RWPE2 (cell line): ENCODE measurements around the gene RBM8A.

Experiments used
- ATAC-seq: fragments of 200-7000 bp; cut with Tn5 transposase; 3 replicates; pipeline ENCODE4 v1.9.1; 2021; ENCODE audit warnings: low read depth
- DNase-seq: peaks from one replicate; pipeline ENCODE4 v3.0.0-alpha.2; 2020; ENCODE audit warnings: low spot score
- H3K27ac ChIP-seq: fragments of 450-650 bp; 2 replicates; pipeline ENCODE4 v1.5.1; 2017; ENCODE audit warnings: mild to moderate bottlenecking; ENCODE audit not compliant: poor library complexity, severe bottlenecking
- H3K27me3 ChIP-seq: fragments of 250-450 bp; sonication (Bioruptor Pico); 2 replicates; pipeline ENCODE4 v1.5.1; 2021; ENCODE audit warnings: mild to moderate bottlenecking, moderate library complexity; ENCODE audit not compliant: insufficient read depth, poor library complexity, severe bottlenecking
- H3K36me3 ChIP-seq: fragments of 250-450 bp; sonication (Bioruptor Pico); 2 replicates; pipeline ENCODE4 v1.5.1; 2020; ENCODE audit warnings: low read depth, mild to moderate bottlenecking, moderate library complexity
- H3K4me1 ChIP-seq: fragments of 250-450 bp; sonication (Bioruptor Pico); 2 replicates; pipeline ENCODE4 v1.5.1; 2021; ENCODE audit warnings: mild to moderate bottlenecking, moderate library complexity; ENCODE audit not compliant: insufficient read depth, poor library complexity, severe bottlenecking
- H3K4me3 ChIP-seq: fragments of 250-450 bp; sonication (Bioruptor Pico); 2 replicates; pipeline ENCODE4 v1.5.1; 2021; ENCODE audit warnings: mild to moderate bottlenecking, moderate library complexity; ENCODE audit not compliant: severe bottlenecking
- H3K9me3 ChIP-seq: fragments of 250-450 bp; sonication (Bioruptor Pico); 2 replicates; pipeline ENCODE4 v1.5.1; 2021; ENCODE audit warnings: mild to moderate bottlenecking, moderate library complexity; ENCODE audit not compliant: severe bottlenecking
- TF ChIP-seq, protein P1 (sequence below): fragments of 450-650 bp; IDR thresholded peaks from one replicate; pipeline ENCODE4 v1.5.1; 2017; ENCODE audit warnings: mild to moderate bottlenecking, moderate library complexity; ENCODE audit not compliant: poor library complexity, severe bottlenecking

RBM8A gene

DNA sequence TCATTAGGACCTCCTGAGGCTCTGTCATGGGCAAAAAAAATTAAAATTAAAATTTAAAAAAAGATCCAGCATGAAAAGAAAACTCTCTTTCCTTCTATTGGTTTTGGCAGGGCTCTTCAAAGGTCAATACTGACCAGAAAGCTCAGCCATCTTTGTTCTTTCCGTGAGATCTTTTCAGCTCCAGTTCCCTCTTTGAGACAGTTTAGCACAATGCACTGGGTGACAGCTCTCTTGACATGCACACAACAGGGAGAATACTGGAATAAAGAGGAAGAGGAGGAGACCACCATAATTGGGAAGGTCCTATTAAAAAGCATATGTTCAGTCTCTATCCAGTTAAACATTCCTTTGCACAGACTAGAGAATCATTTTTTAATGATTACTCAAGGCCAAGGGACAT, 24.2 kb upstream of the RBM8A start:
- TF ChIP-seq, protein P1, sequence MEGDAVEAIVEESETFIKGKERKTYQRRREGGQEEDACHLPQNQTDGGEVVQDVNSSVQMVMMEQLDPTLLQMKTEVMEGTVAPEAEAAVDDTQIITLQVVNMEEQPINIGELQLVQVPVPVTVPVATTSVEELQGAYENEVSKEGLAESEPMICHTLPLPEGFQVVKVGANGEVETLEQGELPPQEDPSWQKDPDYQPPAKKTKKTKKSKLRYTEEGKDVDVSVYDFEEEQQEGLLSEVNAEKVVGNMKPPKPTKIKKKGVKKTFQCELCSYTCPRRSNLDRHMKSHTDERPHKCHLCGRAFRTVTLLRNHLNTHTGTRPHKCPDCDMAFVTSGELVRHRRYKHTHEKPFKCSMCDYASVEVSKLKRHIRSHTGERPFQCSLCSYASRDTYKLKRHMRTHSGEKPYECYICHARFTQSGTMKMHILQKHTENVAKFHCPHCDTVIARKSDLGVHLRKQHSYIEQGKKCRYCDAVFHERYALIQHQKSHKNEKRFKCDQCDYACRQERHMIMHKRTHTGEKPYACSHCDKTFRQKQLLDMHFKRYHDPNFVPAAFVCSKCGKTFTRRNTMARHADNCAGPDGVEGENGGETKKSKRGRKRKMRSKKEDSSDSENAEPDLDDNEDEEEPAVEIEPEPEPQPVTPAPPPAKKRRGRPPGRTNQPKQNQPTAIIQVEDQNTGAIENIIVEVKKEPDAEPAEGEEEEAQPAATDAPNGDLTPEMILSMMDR, result no peak
- no peak for DNase-seq
- Histone ChIP-seq H3K9me3 (no peaks in the 10 kb centered on the region), H3K4me1 (peaks cover 6% of the 10 kb centered on the region), H3K4me3 (no peak overlapping the region), H3K27ac (no peak overlapping the region), H3K27me3 (no peaks in the 10 kb centered on the region), H3K36me3 (peaks cover 9% of the 10 kb centered on the region)
- ATAC-seq, result no peak

DNA sequence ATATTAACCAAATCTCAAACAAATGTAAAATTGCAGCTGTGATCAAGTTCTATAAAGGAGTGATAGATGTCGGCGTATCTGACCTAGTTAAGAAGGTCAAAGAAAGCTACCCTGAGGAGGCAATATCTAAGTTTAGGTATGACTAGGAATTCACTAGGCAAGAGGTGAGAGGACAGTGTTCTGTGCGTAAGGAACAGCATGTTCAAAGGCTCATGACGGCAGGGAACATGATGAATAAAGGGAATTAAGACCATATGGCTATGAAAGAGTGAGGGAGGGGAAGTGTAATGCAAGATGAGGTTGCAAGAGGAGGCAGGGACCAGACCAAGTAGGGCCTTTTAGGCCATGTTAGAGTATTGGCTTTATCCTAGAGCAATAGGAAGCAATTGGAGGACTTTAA, 21.9 kb upstream of the RBM8A start:
- Histone ChIP-seq H3K36me3 (peaks cover 12% of the 10 kb centered on the region), H3K9me3 (no peaks in the 10 kb centered on the region), H3K4me3 (no peak overlapping the region), H3K27me3 (no peaks in the 10 kb centered on the region), H3K27ac (no peak overlapping the region), H3K4me1 (no peaks in the 10 kb centered on the region)
- no peak for DNase-seq
- ATAC-seq, result no peak
- TF ChIP-seq, protein P1, result no peak

DNA sequence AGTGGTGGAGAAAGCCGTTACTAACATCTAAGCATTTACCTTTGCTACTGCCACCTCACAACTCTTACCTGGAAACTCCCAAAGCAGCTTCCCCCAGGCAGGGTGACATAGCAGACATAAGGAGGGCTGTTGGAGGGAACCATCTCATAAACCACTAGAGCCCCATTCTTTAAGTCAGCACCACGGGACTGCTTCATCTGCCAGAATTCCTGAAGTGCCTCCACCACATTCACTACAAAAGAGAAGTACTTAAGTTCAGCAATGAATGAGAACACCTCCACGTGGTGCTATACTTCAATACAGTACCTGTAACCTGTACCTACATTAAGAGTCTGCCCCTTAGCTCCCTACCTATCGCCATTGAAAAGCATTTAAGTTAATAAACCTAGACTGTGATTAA, 20.3 kb upstream of the RBM8A start:
- no peaks in the 10 kb centered on the region for H3K27me3 ChIP-seq
- ATAC-seq, result no peak
- no peaks in the 10 kb centered on the region for H3K9me3 ChIP-seq
- no peak for DNase-seq
- TF ChIP-seq, protein P1, result no peak
- H3K27ac ChIP-seq, result no peak overlapping the region
- no peaks in the 10 kb centered on the region for H3K4me1 ChIP-seq
- H3K4me3 ChIP-seq, result no peak overlapping the region
- peaks cover 17% of the 10 kb centered on the region for H3K36me3 ChIP-seq

DNA sequence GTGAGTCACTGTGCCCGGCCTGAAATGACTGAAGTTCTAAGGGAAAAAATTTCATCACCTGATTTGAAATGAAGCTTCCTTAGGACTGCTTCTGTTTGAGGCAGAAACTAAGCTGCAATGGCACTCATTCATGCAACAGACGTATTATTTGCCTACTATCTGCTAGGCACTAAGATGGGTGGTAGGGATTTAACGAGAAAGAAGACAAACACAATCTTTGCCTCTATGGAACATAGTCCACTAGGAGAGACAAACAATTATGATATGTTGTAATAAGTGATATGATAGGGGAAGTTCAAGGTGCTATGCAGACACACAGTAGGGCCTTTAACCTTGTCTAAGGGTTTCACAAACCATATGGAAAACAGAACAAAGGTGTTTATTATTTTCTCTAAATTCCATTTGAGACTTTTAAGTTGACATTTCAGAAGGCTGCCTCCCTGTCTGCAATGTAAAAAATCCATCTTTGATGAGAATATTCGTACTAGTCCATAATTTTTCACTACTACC, 19.2 kb upstream of the RBM8A start:
- TF ChIP-seq, protein P1, result no peak
- ATAC-seq, result no peak
- no peaks in the 10 kb centered on the region for H3K27me3 ChIP-seq
- H3K36me3 ChIP-seq, result peaks cover 27% of the 10 kb centered on the region
- no peaks in the 10 kb centered on the region for H3K9me3 ChIP-seq
- H3K4me1 ChIP-seq, result no peaks in the 10 kb centered on the region
- H3K4me3 ChIP-seq, result no peak overlapping the region
- DNase-seq, result no peak
- no peak overlapping the region for H3K27ac ChIP-seq

DNA sequence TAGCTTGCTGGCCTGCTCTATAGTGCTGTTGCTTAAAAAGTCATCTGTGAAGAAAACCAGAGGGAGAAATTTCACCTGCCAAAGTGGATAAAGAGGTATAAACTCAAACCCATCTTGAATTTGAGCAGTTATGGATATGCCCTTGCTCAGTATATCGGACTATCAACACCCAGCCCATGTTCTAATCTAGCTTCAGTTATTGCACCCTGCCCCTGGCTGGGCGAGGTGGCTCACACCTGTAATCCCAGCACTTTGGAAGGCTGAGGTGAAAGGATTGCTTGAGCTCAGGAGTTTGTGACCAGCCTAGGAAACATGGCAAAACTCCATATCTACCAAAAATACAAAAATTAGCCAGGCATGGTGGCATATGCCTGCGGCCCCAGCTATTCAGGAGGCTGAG, 17.2 kb upstream of the RBM8A start:
- H3K4me1 ChIP-seq, result no peaks in the 10 kb centered on the region
- no peak overlapping the region for H3K4me3 ChIP-seq
- DNase-seq (no peak), ATAC-seq (no peak)
- TF ChIP-seq, protein P1, result no peak
- H3K9me3 ChIP-seq, result no peaks in the 10 kb centered on the region
- H3K27me3 ChIP-seq, result no peaks in the 10 kb centered on the region
- no peak overlapping the region for H3K27ac ChIP-seq
- peaks cover 28% of the 10 kb centered on the region for H3K36me3 ChIP-seq
